Loucy (cell line): ENCODE results near the gene MAST4.

Experiments
- H2AFZ ChIP-seq: fragments of 200-600 bp; sonication (generic); 2 replicates; pipeline ENCODE4 v1.6.0; 2016; ENCODE audit warnings: antibody characterized with exemption, mild to moderate bottlenecking, low read length, moderate library complexity
- H3F3A ChIP-seq: fragments of 200-600 bp; 2 replicates; pipeline ENCODE4 v1.6.0; 2016; ENCODE audit warnings: antibody characterized with exemption, low read depth, mild to moderate bottlenecking
- H3K27me3 ChIP-seq: fragments of 200-600 bp; sonication (generic); 2 replicates; pipeline ENCODE4 v1.6.1; 2014; ENCODE audit warnings: low read length, mild to moderate bottlenecking; ENCODE audit not compliant: insufficient read depth, poor library complexity, severe bottlenecking
- H3K36me3 ChIP-seq: fragments of 200-600 bp; sonication (generic); 2 replicates; pipeline ENCODE4 v1.6.1; 2016; ENCODE audit warnings: low read length; ENCODE audit not compliant: insufficient read depth
- H3K4me1 ChIP-seq: fragments of 200-600 bp; sonication (generic); 2 replicates; pipeline ENCODE4 v1.5.1; 2014; ENCODE audit warnings: low read length, mild to moderate bottlenecking; ENCODE audit not compliant: insufficient read depth, poor library complexity, severe bottlenecking
- H3K4me2 ChIP-seq: fragments of 200-600 bp; sonication (generic); 2 replicates; pipeline ENCODE4 v1.6.0; 2014; ENCODE audit warnings: antibody characterized with exemption, low read length, low read depth, mild to moderate bottlenecking; ENCODE audit not compliant: poor library complexity, severe bottlenecking
- H3K4me3 ChIP-seq: fragments of 200-600 bp; sonication (generic); 2 replicates; pipeline ENCODE4 v1.5.1; 2014; ENCODE audit warnings: low read length, mild to moderate bottlenecking, mixed read lengths; ENCODE audit not compliant: poor library complexity, severe bottlenecking
- H3K79me2 ChIP-seq: fragments of 200-600 bp; sonication (generic); 2 replicates; pipeline ENCODE4 v1.6.1; 2014; ENCODE audit warnings: low read length; ENCODE audit not compliant: insufficient read depth
- H3K9ac ChIP-seq: fragments of 200-600 bp; sonication (generic); 2 replicates; pipeline ENCODE4 v1.6.0; 2014; ENCODE audit warnings: mild to moderate bottlenecking, low read depth, low read length, moderate library complexity; ENCODE audit not compliant: poor library complexity, severe bottlenecking
- H3K9me2 ChIP-seq: fragments of 200-600 bp; sonication (generic); replicated peaks from 2 replicates; pipeline ENCODE4 v1.6.1; 2016; ENCODE audit warnings: low read depth, low read length, mixed read lengths
- H3K9me3 ChIP-seq: fragments of 200-600 bp; sonication (generic); 2 replicates; pipeline ENCODE4 v1.6.1; 2014; ENCODE audit warnings: mild to moderate bottlenecking, antibody characterized with exemption, low read length, low read depth; ENCODE audit not compliant: insufficient read depth
- H4K20me1 ChIP-seq: fragments of 200-600 bp; sonication (generic); 2 replicates; pipeline ENCODE4 v1.6.0; 2014; ENCODE audit warnings: antibody characterized with exemption, low read length, mild to moderate bottlenecking; ENCODE audit not compliant: insufficient read depth, poor library complexity, severe bottlenecking
- CTCF ChIP-seq: fragments of 200-600 bp; sonication (generic); conservative IDR thresholded peaks from 2 replicates; pipeline ENCODE4 v1.5.1; 2014; ENCODE audit warnings: mild to moderate bottlenecking, antibody characterized with exemption, low read length
- EZH2phosphoT487 ChIP-seq: fragments of 200-600 bp; IDR thresholded peaks from 2 replicates; pipeline ENCODE4 v1.6.1; 2018; ENCODE audit warnings: antibody characterized with exemption, mild to moderate bottlenecking, moderate library complexity, borderline replicate concordance

Gene MAST4

GRCh38 chr5:66666778-66667177, 70.6 kb downstream of the MAST4 start:
- H3K4me2 ChIP-seq: no peak overlapping the region
- TF ChIP-seq EZH2phosphoT487 (no peak), CTCF (no peak)
- no peaks in the 10 kb centered on the region for H3F3A ChIP-seq
- no peak overlapping the region for H3K9ac ChIP-seq
- no peaks in the 10 kb centered on the region for H4K20me1 ChIP-seq
- no peaks in the 10 kb centered on the region for H3K9me3 ChIP-seq
- H3K27me3 ChIP-seq: no peaks in the 10 kb centered on the region
- H3K36me3 ChIP-seq: no peaks in the 10 kb centered on the region
- H3K4me3 ChIP-seq: no peak overlapping the region
- H3K4me1 ChIP-seq: no peaks in the 10 kb centered on the region
- no peaks in the 10 kb centered on the region for H3K9me2 ChIP-seq
- H2AFZ ChIP-seq: no peak overlapping the region
- no peaks in the 10 kb centered on the region for H3K79me2 ChIP-seq

- H4K20me1 ChIP-seq: no peaks in the 10 kb centered on the region
- H3K27me3 ChIP-seq: no peaks in the 10 kb centered on the region
- H3K9me3 ChIP-seq: no peaks in the 10 kb centered on the region
- TF ChIP-seq CTCF: no peak
- TF ChIP-seq EZH2phosphoT487: no peak
- no peaks in the 10 kb centered on the region for H3K79me2 ChIP-seq
- H2AFZ ChIP-seq: no peak overlapping the region
- H3K36me3 ChIP-seq: no peaks in the 10 kb centered on the region
- no peak overlapping the region for H3K4me2 ChIP-seq
- H3K9me2 ChIP-seq: no peaks in the 10 kb centered on the region
- no peak overlapping the region for H3K4me3 ChIP-seq
- no peaks in the 10 kb centered on the region for H3K4me1 ChIP-seq
- no peaks in the 10 kb centered on the region for H3F3A ChIP-seq
- no peak overlapping the region for H3K9ac ChIP-seq
Measured at GRCh38 chr5:66669086-66669861, 73.1 kb downstream of the MAST4 start.

- no peak overlapping the region for H3K9ac ChIP-seq
- no peak overlapping the region for H3K4me3 ChIP-seq
- H4K20me1 ChIP-seq: no peaks in the 10 kb centered on the region
Measured at GRCh38 chr5:66669862-66670195, 73.6 kb downstream of the MAST4 start.

More at GRCh38 chr5:66669862-66670195, 73.6 kb downstream of the MAST4 start:
- Histone ChIP-seq H3F3A (no peaks in the 10 kb centered on the region), H3K36me3 (no peaks in the 10 kb centered on the region), H3K27me3 (no peaks in the 10 kb centered on the region), H3K4me2 (no peak overlapping the region), H3K9me3 (no peaks in the 10 kb centered on the region), H3K9me2 (no peaks in the 10 kb centered on the region), H3K4me1 (no peaks in the 10 kb centered on the region), H3K79me2 (no peaks in the 10 kb centered on the region), H2AFZ (no peak overlapping the region)
- TF ChIP-seq EZH2phosphoT487 (no peak), CTCF (no peak)
